NCI-H1092 treated with DMSO at 0.1 percent for 48 hours (cell line): ENCODE results near the gene FBXL2.

Experiments used
- DNase-seq: peaks from one replicate; lab custom pipeline; 2025; lab: John Stamatoyannopoulos, UW

FBXL2 gene, protein sequence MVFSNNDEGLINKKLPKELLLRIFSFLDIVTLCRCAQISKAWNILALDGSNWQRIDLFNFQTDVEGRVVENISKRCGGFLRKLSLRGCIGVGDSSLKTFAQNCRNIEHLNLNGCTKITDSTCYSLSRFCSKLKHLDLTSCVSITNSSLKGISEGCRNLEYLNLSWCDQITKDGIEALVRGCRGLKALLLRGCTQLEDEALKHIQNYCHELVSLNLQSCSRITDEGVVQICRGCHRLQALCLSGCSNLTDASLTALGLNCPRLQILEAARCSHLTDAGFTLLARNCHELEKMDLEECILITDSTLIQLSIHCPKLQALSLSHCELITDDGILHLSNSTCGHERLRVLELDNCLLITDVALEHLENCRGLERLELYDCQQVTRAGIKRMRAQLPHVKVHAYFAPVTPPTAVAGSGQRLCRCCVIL

DNA sequence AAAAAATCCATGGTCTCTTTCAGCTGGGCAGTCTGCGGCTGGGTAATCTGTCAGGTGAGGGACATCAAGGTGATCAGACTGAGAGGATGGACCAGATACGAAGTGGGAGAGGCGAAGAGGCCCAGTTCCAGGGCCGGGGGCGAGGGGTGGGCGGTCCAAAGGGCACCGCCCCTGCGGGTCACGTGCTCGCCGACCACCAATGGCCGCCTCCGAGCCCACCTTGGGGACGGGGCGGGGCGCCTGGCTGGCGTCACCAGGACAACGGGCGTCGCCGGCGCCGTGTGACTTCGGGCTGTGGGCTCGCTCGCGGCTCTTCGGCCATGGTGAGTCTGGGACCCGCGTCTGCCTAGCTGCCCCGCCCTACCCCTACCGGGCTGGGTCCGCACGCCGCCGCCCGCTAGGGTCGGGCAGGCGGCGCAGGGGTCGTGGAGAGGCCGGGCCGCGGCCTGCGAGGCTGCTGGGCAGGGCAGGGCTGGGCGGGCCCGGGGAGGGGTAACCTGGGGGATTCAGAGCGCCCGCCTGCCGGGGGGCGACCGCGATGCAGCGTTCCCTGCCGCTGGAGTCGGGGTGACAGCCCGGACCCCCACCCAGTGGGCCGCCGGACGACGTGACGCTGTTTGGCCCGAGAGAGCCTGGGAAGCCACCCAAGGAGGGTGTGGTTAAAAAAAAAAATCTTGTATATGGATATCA lies at the start of gene FBXL2:
Gene FBXL2, plus strand, starts transcription at position 250 of the 690 bp plus-strand sequence. Its CDS starts 71 bp downstream, at position 321.
- DNase-seq = peak; percentile 78

DNA sequence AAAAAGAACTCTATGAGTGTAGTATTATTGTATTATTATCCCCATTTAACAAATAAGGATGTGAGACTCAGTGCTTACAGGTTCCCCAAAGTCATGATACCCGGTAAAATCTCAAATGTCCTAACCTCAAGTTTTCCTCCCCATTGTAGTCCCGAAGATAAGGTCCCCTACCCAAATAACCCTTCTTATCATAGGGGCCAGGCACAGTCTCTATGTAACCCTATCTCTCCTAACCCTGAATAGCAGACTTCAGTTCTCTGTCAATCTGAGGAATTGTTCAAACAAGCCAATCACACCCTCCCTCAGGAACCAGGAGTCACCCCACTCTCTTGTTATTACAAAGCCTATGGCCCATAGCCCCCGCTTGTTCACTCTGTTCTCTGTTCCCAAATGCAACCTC lies 48.2 kb upstream of the FBXL2 start:
- DNase-seq = no peak

- no peak for DNase-seq
These were observed 47.3 kb upstream of the FBXL2 start for GRCh38 chr3:33229947-33230346.

- DNase-seq = peak; percentile 63
These were observed 45.3 kb upstream of the FBXL2 start for GRCh38 chr3:33231756-33232465.

DNA sequence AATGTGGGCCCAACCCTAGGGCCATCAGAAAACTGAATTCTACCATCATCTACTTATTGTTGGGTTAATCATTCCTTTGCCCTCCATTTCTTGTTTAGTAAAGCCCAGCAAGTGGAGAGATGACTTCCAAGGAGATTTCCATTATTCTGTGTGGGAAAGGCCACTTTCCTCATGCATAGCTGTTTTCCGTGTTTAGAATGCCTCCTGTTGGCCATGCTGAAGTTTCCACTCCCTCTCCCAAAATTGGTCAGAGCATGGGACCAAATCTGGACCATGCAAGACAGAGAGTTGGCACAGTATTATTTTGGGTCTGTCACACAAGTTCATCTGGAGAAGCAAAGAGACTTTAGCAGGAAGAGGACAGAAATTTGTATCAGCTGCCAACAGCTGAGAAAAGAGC lies 43.4 kb upstream of the FBXL2 start:
- DNase-seq = no peak

- no peak for DNase-seq
These were observed 41.2 kb upstream of the FBXL2 start for GRCh38 chr3:33236005-33236404.

- no peak for DNase-seq
These were observed 39.8 kb upstream of the FBXL2 start for GRCh38 chr3:33237439-33237838.

DNA sequence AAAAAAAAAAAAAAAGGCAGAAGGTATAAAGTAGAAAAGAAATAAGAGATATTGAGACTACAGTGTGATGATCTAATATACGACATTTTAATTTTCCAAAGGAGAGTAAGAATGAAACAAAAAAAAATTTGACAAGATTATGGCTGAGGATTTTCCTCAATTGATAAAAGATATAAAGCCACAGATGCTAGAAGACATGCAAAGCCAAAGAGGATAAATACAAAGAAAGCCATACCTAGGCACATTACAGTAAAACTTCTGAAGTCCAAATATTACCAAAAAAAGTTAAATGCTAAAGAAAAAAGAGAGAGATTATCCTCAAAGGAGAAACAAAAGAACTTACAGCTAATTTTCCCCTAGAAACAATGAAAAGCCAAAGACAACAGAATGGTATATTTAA lies 38.3 kb upstream of the FBXL2 start:
- DNase-seq = no peak

- DNase-seq = no peak
These were observed 37.0 kb upstream of the FBXL2 start for GRCh38 chr3:33240261-33240660.

- DNase-seq = no peak
These were observed 30.5 kb upstream of the FBXL2 start for GRCh38 chr3:33246786-33247185.

- no peak for DNase-seq
These were observed 26.5 kb upstream of the FBXL2 start for GRCh38 chr3:33250712-33251111.

GRCh38 chr3:33256249-33256648 lies 21.0 kb upstream of the FBXL2 start:
- no peak for DNase-seq

DNA sequence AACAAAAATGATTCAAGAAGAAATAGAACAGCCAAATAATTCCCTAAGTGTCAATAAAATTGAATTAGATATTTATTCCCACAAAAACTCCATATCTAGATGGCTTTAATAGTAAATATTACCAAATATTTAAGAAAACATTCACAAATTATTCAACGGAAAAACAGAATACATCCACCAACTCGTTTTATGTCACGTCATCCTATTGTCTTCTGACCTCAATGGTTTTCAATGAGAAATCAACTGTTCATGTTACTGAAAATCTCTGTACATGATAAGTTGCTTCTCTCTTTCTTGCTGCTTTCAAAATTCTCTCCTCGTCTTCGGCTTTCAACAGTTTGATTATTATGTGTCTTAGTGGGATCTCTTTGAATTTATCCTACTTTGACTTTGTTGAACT lies 17.1 kb upstream of the FBXL2 start:
- DNase-seq = no peak

GRCh38 chr3:33269385-33269784 lies 7.9 kb upstream of the FBXL2 start:
- DNase-seq = no peak

GRCh38 chr3:33271324-33271723 lies 5.9 kb upstream of the FBXL2 start:
- no peak for DNase-seq

GRCh38 chr3:33273628-33274027 lies 3.6 kb upstream of the FBXL2 start:
- no peak for DNase-seq

- DNase-seq = peak; percentile 23
These were observed 921 bp downstream of the FBXL2 start for GRCh38 chr3:33278163-33278562.

GRCh38 chr3:33287672-33288282 lies 10.5 kb downstream of the FBXL2 start:
- no peak for DNase-seq

DNA sequence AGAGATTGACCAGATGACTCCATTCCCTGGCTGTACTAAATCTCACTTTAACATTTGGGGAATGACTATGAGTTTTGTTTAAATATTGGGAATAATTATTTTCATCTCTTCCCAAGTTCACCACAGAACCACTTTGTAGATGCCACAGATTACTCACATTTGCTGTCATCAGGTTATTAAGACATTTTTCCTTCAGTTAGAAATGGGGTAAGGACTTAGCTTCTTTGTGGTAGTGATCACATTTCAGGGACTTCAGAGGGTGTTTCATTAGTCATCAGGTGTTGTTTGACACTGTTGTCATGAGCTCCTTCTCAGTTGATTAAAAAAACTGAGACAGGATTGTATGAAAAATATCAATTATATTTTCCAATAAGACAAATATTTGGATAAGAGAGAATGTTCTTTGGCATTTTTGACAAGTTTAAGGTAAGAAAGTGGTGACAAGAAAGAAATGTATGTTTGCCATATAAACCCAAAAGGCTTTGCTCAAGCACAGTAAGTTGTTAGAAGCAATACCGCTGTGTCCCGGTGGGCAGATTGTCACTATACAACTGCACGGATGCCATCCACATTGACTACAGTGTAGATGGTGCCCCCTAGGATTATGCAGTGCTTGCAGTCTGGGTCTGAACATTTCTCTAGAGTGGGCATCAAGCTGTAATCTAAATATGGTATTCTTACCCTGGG lies 22.3 kb downstream of the FBXL2 start:
- no peak for DNase-seq

GRCh38 chr3:33312361-33312760 lies 35.1 kb downstream of the FBXL2 start:
- no peak for DNase-seq

DNA sequence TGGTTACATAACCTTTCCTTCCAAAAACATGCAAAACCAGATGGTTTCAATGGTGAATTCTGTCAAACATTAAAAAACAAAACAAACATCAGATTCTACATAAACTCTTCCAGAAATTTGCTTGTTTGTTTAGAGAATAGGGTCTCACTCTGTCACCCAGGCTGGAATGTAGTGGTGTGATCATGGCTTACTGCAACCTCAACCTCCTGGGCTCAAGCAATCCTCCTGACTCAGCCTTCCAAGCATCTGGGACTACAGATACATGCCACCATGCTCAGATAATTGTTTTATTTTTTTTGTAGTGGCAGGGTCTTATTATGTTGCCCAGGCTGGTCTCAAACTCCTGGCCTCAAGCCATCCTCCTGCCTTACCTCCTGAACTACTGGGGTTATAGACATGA lies 36.1 kb downstream of the FBXL2 start:
- no peak for DNase-seq

DNA sequence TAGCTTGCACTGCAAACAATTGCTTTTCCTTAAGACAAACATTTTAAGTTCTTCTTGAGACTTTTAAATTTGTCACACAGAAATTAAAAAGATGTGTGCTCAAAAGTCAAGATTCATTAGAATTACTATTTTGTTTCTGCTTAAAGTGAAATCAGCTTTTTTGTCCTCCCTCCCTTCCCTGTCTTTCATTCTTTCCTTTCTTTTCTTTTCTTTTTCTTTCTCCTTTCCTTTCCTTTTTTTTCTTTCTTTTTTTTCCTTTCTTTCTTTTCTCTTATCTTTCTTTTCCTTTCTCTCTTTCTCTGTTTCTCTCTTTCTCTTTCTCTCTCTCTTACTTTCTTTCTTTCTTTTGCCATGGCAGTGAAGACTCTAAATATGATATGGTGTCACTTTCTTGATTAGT lies 37.8 kb downstream of the FBXL2 start:
- DNase-seq = no peak
